Middle frontal gyrus (tissue), 1 donor: ENCODE data around the gene ZNRD2.

Source experiments
- DNase-seq: peaks from one replicate; pipeline ENCODE4 v3.0.0-alpha.2; 2015; ENCODE audit warnings: low spot score; ENCODE audit errors: extremely low spot score

The ZNRD2 gene

GRCh38 chr11:65588199-65589054, 18.1 kb downstream of the ZNRD2 start:
- DNase-seq, result no peak

DNA sequence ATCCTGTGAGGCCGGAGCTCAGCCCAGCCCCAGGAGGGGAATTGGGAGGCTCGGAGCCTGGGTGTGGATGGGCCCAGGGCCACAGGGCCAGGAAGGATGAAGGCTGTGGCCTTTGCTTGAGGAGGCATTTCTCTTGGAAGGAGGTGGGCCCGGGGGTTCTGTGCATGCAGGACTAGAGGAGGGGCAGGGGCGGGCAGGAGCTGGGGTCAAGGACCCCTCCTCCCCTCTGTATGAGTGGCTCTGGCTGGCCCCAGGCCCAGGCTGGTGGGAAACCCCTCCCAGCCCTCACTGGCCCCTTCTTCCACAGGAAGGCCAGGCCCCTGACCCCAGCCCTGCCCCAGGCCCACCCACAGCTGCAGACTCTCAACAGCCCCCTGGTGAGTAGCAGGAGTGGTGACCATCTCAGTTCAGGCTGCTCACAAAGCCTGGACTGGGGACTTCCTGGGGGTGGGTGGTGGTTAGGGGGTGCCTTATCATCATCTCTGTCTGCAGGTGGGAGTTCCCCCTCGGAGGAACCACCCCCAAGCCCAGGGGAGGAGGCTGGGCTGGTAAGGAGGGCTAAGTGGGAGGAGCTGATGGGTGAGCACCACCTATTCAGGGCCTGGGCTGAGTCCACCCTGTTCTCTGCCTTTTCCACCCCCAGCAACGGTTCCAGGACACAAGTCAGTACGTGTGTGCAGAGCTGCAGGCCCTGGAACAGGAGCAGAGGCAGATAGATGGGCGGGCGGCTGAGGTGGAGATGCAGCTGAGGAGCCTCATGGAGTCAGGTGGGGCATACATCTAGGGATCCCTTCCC, 19.4 kb downstream of the ZNRD2 start:
- no peak for DNase-seq

DNA sequence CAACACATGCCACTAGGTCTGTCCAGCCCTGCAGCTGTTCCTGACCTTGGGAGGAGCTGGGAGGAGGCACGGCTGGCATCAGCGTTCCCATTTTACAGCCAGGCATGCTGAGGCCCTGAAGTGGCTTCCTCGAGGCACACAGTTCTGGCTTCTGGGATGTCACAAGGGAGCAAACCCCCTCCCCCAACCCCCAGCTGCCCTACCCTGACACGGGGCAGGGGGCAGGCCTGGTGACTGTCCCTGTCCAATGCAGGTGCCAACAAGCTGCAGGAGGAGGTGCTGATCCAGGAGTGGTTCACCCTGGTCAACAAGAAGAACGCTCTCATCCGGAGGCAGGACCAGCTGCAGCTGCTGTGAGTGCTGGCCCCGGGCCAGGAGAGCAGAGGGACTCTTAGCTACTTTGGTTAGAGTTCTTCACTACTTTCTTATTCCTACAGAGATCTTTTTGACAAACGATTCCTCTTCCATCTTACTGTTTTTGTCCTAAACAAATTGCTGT, 20.0 kb downstream of the ZNRD2 start:
- no peak for DNase-seq

GRCh38 chr11:65591939-65592857, 21.9 kb downstream of the ZNRD2 start:
- DNase-seq, result no peak

GRCh38 chr11:65592858-65593517, 22.7 kb downstream of the ZNRD2 start:
- DNase-seq, result no peak

GRCh38 chr11:65593518-65594414, 23.5 kb downstream of the ZNRD2 start:
- no peak for DNase-seq

- no peak for DNase-seq
Measured at GRCh38 chr11:65595131-65595530, 24.9 kb downstream of the ZNRD2 start.

DNA sequence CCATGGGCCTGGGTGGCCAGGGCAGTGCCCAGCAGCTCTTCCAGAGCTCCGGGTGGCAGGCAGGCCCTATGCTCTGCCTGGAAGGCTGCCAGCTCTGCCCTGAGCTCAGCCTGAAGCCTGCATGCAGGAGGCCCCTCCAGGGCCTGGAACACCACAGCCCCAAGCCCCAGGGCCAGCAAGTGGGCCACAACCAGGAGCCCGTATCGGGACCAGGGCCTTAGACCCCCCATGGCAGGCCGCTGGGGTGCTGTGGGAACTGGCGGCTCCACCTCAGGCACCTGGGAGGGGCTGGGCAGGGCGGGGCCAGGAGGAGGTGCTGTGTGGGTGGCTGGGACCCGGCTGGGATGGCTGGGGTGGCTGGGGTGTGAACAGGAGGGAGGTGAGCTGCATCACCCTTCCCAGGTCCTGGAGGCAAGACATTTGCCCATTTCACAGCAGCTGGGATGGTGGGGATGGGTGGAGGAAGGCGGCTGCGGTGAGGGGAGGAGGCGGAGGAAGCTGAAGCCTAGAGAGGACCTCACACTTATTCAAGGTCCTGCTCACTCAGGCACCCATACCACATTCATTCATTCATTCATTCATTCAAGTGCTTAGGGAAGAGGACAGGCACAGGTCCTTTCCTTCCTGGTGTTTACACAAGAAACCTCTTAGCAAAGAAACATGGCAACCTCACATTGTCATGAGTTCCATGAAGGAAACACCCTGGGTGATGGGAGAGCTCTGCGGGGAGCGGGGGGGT, 25.4 kb downstream of the ZNRD2 start, which contains the start of gene KCNK7:
KCNK7 (minus strand) TSS at position 258 of the 739 bp plus-strand sequence; CDS start at position 230, 28 bp downstream.
- DNase-seq, result no peak

GRCh38 chr11:65596520-65596919, 26.2 kb downstream of the ZNRD2 start:
- DNase-seq, result no peak

GRCh38 chr11:65598258-65598699, 28.0 kb downstream of the ZNRD2 start:
- DNase-seq, result no peak

DNA sequence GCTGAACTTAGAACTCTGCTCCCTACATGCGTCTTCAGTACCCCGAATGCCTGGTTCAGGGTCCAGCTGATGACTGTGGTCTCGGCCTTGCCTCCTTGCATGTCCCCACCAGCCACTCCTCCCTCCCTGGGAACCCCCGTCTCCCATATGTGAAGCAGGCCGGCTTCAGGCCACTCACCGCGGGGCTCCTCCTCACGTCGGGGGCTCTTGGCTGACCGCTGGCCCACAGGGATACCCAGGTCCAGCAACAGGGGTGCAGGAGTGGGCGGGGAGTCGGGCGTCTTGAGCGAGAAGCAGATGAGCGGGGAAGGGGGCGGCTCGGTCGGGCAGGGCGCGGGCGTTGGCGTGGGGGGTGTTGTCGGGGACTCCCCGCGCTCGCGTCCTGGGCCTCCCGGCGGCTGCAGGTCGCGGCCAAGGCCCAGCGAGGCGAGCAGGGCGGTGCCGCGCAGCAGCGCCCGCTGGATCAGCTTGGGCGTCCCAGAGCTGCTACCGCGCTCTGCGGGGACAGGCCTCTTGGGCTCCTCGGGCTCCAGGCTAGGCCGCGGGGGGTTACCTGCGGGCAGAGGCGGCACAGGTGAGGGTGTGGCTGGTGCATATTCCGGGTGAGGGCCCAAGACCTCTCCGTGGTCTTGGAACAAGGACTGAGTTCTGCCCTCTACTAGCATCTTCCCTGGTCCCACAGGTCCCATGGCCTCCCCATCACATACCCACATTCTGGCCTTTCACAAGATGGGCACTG, 29.1 kb downstream of the ZNRD2 start:
- DNase-seq, result no peak

DNA sequence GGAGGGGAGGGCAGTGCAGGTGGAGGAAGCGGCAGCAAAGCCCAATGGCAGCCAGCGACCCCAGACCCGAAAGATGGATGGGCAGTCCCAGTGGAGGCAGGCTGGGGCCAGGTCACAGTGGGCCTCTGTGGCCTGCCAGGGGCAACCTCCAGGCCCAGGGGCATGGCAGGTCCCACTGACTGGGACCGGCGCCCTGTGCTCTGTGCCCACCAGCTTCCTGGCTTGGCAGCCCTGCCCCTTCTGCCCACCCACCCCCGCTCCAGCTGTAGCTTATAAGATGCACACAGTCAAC, 29.6 kb downstream of the ZNRD2 start:
- no peak for DNase-seq

DNA sequence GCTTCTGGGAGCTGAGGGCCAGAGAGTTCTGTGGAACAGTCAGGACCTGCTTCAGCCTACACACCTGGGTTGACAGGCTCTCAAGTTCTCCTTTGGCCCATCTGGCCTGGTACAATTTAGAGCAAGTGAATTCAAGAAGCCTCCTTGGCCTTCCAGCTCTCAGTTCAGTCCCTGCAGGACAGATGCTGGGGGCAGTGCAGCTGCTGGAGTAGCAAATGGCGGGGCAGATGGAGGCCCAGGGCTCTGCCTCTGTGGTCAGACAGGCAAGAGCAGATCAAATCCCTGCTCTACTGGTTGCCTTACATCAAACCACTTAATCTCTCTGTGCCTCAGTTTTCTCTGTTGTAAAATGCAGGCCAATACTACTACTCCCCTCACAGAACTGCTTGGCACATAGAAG, 34.0 kb downstream of the ZNRD2 start:
- no peak for DNase-seq

- DNase-seq, result peak; percentile 87
Measured at GRCh38 chr11:65606876-65607613, 36.8 kb downstream of the ZNRD2 start.

- DNase-seq, result no peak
Measured at GRCh38 chr11:65607614-65608426, 37.5 kb downstream of the ZNRD2 start.

- no peak for DNase-seq
Measured at GRCh38 chr11:65609229-65609628, 39.0 kb downstream of the ZNRD2 start.

DNA sequence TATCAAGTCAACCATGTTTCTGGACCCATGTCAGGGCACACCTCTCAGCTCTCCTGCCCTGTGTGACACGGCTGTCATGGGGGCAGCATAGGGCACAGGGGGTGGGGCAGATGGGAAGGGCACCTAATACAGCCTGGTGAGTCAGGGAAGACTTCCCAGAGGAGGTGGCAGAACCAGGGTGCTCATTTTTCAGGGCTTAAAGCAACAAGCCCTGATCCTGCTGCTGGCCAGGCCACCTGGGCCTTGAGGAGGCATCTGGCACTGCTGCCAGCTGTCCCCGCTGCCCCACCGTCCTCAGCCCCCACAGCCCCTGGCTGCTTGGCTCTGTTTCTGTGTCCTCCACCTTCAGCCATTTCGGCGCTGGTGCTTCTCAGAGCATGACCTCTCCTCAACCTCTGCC, 39.4 kb downstream of the ZNRD2 start:
- no peak for DNase-seq
